ENCODE data around the gene SERGEF. TPM values are rescaled to one million over a fixed set of nuclear protein-coding genes. Genes with fewer than 3 reads are reported as not detected.

Gene SERGEF
- total RNA-seq, 2 donors from 2014 or later: 26.7 to 42.1 TPM

DNA sequence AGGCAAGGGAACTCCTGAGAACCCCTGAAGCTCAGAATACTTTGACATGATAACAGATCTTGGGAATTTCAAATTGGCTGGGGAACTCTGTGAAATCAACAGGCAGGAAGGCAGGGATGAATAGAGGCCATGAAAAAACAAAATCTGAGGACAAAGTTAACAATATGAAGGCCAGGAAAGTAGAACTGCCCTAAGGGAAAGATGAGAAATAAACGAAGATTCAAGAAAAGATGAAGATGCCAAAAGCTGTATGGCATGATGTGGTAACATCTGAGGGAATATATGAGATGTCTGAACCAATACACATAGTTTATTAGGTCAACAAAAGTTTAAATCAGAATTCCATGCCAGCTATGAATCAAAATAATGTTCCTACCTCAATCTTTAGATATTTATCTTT is 25.0 kb downstream of the SERGEF start:
- Histone ChIP-seq H3K4me1 (ENCODE audit: control insufficient read depth, insufficient read depth, low read length) (no peaks in the 10 kb centered on the region), H3K9ac (ENCODE audit: extremely low read depth, low read length, poor library complexity, severe bottlenecking) (no peak overlapping the region), H3K9me3 (ENCODE audit: control insufficient read depth, low read length) (no peaks in the 10 kb centered on the region), H3K27me3 (ENCODE audit: control insufficient read depth, insufficient read depth, low read length, poor library complexity, severe bottlenecking) (peaks cover 26% of the 10 kb centered on the region), H3K36me3 (ENCODE audit: control insufficient read depth, insufficient read depth, low read length) (peaks cover 10% of the 10 kb centered on the region), H3K4me3 (ENCODE audit: low read length) (no peak overlapping the region), H3K27ac (ENCODE audit: low read depth, low read length) (no peak overlapping the region)
- TF ChIP-seq, protein P1, sequence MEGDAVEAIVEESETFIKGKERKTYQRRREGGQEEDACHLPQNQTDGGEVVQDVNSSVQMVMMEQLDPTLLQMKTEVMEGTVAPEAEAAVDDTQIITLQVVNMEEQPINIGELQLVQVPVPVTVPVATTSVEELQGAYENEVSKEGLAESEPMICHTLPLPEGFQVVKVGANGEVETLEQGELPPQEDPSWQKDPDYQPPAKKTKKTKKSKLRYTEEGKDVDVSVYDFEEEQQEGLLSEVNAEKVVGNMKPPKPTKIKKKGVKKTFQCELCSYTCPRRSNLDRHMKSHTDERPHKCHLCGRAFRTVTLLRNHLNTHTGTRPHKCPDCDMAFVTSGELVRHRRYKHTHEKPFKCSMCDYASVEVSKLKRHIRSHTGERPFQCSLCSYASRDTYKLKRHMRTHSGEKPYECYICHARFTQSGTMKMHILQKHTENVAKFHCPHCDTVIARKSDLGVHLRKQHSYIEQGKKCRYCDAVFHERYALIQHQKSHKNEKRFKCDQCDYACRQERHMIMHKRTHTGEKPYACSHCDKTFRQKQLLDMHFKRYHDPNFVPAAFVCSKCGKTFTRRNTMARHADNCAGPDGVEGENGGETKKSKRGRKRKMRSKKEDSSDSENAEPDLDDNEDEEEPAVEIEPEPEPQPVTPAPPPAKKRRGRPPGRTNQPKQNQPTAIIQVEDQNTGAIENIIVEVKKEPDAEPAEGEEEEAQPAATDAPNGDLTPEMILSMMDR (conservative IDR thresholded peaks at IDR 0.05): no peak
- Mint-ChIP-seq H3K9me3 (no peaks in the 10 kb centered on the region), H3K27me3 (ENCODE audit: insufficient read depth) (no peaks in the 10 kb centered on the region), H3K4me1 (peaks cover 5% of the 10 kb centered on the region), H3K27ac (no peak overlapping the region), H3K4me3 (no peak overlapping the region), H3K36me3 (ENCODE audit: low read depth) (peaks cover 32% of the 10 kb centered on the region)
- 93% methylated on average over 1 of the region's 1 CpG; no CpG with 5 or more reads in 1 of the 2 experiments for WGBS, 2 experiments (ENCODE audit: insufficient coverage in 1 of 2, insufficient read length in 1 of 2)
- no peak for DNase-seq

DNA sequence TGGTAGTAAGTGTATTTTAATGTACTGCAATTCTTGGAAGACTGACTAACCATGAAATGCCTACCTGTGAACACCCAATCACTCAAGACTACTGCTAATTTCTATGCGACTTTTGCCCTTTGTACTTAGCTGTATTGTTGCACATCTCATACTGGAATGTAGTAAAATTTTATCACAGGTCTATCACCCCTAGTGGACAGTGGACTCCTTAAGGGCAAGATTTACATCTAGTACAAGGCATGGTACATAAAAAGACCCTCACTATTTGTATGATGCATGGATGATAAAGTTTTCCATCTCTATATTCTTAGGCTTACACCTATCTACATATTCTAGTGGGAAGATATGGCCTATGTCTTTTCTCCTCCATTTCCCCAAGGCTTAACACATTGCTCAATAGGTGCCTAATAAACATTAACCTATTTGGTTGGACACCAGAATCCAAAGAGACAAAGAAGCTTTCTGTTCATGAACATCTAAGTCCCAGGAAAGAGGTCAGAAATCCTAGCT is 26.1 kb downstream of the SERGEF start:
- H3K27ac Mint-ChIP-seq: no peak overlapping the region
- Histone ChIP-seq H3K9me3 (ENCODE audit: control insufficient read depth, low read length) (no peaks in the 10 kb centered on the region), H3K4me3 (ENCODE audit: low read length) (no peak overlapping the region), H3K27me3 (ENCODE audit: control insufficient read depth, insufficient read depth, low read length, poor library complexity, severe bottlenecking) (peaks cover 24% of the 10 kb centered on the region), H3K36me3 (ENCODE audit: control insufficient read depth, insufficient read depth, low read length) (peaks cover 10% of the 10 kb centered on the region), H3K27ac (ENCODE audit: low read depth, low read length) (no peak overlapping the region), H3K9ac (ENCODE audit: extremely low read depth, low read length, poor library complexity, severe bottlenecking) (no peak overlapping the region), H3K4me1 (ENCODE audit: control insufficient read depth, insufficient read depth, low read length) (no peaks in the 10 kb centered on the region)
- TF ChIP-seq, protein P1 (conservative IDR thresholded peaks at IDR 0.05): peak; percentile 39
- DNase-seq: no peak
- no peak overlapping the region for H3K4me3 Mint-ChIP-seq
- peaks cover 38% of the 10 kb centered on the region for H3K36me3 Mint-ChIP-seq (ENCODE audit: low read depth)
- H3K9me3 Mint-ChIP-seq: no peaks in the 10 kb centered on the region
- peaks cover 5% of the 10 kb centered on the region for H3K4me1 Mint-ChIP-seq
- WGBS, 2 experiments (ENCODE audit: insufficient coverage in 1 of 2, insufficient read length in 1 of 2): 91% methylated on average over 1 of the region's 1 CpG; no CpG with 5 or more reads in 1 of the 2 experiments
- no peaks in the 10 kb centered on the region for H3K27me3 Mint-ChIP-seq (ENCODE audit: insufficient read depth)

DNA sequence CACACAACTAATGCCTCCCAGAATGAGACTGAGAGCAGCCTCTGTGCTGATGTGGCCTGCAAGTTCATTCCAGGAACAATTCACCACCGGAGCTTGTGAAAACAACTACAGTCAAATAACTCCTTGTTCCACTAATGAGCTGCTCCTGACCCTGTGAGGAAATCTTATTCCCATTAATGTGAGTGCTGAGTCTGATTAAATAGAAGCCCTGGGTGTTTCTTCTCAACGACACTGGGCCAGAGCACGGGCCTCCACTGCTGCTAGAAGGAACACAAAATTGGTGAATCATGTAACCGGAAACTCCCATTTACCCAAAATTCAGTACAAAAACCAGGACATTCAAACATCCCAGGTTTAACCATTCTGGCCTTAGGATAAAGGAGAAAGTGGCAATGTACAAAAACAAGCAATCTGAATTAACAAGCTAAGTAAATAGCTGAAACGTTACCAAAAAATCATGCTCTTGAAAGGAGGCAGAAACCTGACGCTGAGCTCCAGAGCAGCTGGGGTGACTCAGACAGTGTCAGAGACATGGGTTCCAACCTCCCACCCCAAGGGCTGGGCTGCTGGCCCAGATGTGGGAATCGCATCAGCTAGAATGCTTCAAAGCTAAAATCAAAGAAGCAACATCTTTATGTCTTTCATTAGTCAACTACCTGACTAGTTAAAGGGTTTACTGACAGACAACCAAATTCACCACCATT is 26.7 kb downstream of the SERGEF start:
- Mint-ChIP-seq H3K27me3 (ENCODE audit: insufficient read depth) (no peaks in the 10 kb centered on the region), H3K4me1 (peaks cover 3% of the 10 kb centered on the region), H3K9me3 (no peaks in the 10 kb centered on the region), H3K27ac (no peak overlapping the region), H3K4me3 (no peak overlapping the region), H3K36me3 (ENCODE audit: low read depth) (peaks cover 43% of the 10 kb centered on the region)
- H3K9me3 ChIP-seq (ENCODE audit: control insufficient read depth, low read length): no peaks in the 10 kb centered on the region
- no peaks in the 10 kb centered on the region for H3K4me1 ChIP-seq (ENCODE audit: control insufficient read depth, insufficient read depth, low read length)
- TF ChIP-seq, protein P1 (conservative IDR thresholded peaks at IDR 0.05): no peak
- H3K27me3 ChIP-seq (ENCODE audit: control insufficient read depth, insufficient read depth, low read length, poor library complexity, severe bottlenecking): peaks cover 24% of the 10 kb centered on the region
- H3K9ac ChIP-seq (ENCODE audit: extremely low read depth, low read length, poor library complexity, severe bottlenecking): no peak overlapping the region
- DNase-seq: no peak
- 80 to 100% methylated on average over 4 to 7 of the region's 7 CpGs for WGBS, 2 experiments (ENCODE audit: insufficient coverage in 1 of 2, insufficient read length in 1 of 2)
- peaks cover 10% of the 10 kb centered on the region for H3K36me3 ChIP-seq (ENCODE audit: control insufficient read depth, insufficient read depth, low read length)
- no peak overlapping the region for H3K4me3 ChIP-seq (ENCODE audit: low read length)
- no peak overlapping the region for H3K27ac ChIP-seq (ENCODE audit: low read depth, low read length)
